WTC11 (cell line): ENCODE results near the gene ZNF664. TPM values are rescaled to one million over a fixed set of nuclear protein-coding genes. Genes with fewer than 3 reads are reported as not detected.

ENCODE experiments used
- ATAC-seq: fragments of 200-7000 bp; cut with Tn5 transposase; 2 replicates; pipeline ENCODE4 v1.10.0; 2021; ENCODE audit warnings: mild to moderate bottlenecking, moderate library complexity
- CTCF ChIA-PET: fragments of 300-600 bp; sonication (Branson Sonifier 250); formaldehyde crosslinking; loops from one replicate; lab custom pipeline; 2021; ENCODE audit warnings: antibody characterized with exemption; lab: Charles Lee
- POLR2A ChIA-PET: fragments of 350-600 bp; sonication (Branson Sonifier 250); formaldehyde crosslinking; loops from one replicate; lab custom pipeline; 2021; ENCODE audit warnings: antibody characterized with exemption; lab: Charles Lee
- DNase-seq: peaks from one replicate; pipeline ENCODE4 v3.0.0; 2021; ENCODE audit warnings: low spot score
- H3K27ac Mint-ChIP-seq: 2 replicates; pipeline ENCODE4 v1.8.0; 2021; ENCODE audit warnings: mixed read lengths
- H3K27me3 Mint-ChIP-seq: 2 replicates; pipeline ENCODE4 v1.8.0; 2021; ENCODE audit warnings: low read depth, mild to moderate bottlenecking, moderate library complexity, mixed read lengths
- H3K36me3 Mint-ChIP-seq: 2 replicates; pipeline ENCODE4 v1.8.0; 2021; ENCODE audit warnings: mixed read lengths
- H3K4me1 Mint-ChIP-seq: 2 replicates; pipeline ENCODE4 v1.8.0; 2022; ENCODE audit warnings: mixed read lengths
- H3K4me3 Mint-ChIP-seq: 2 replicates; pipeline ENCODE4 v1.8.0; 2021; ENCODE audit warnings: mild to moderate bottlenecking, moderate library complexity, mixed read lengths
- H3K9me3 Mint-ChIP-seq: 2 replicates; pipeline ENCODE4 v1.8.0; 2021; ENCODE audit warnings: mixed read lengths
- CREM ChIP-seq: sonication (generic); formaldehyde crosslinking; IDR thresholded peaks from 2 replicates; pipeline ENCODE4 v1.8.1; 2022; ENCODE audit warnings: mild to moderate bottlenecking, missing genetic modification reagents, moderate library complexity
- ETV6 ChIP-seq: sonication (generic); formaldehyde crosslinking; IDR thresholded peaks from 2 replicates; pipeline ENCODE4 v1.8.1; 2022; ENCODE audit warnings: mild to moderate bottlenecking, missing genetic modification reagents
- GRHL2 ChIP-seq: fragments of 250-450 bp; sonication (Bioruptor Pico); IDR thresholded peaks from 2 replicates; pipeline ENCODE4 v1.8.0; 2022; ENCODE audit warnings: mild to moderate bottlenecking, moderate library complexity; ENCODE audit not compliant: insufficient replicate concordance, severe bottlenecking
- GTF2I ChIP-seq: fragments of 250-450 bp; sonication (Bioruptor Pico); conservative IDR thresholded peaks from 2 replicates; pipeline ENCODE4 v1.4.0; 2021; ENCODE audit warnings: mild to moderate bottlenecking
- KAT7 ChIP-seq: sonication (generic); formaldehyde crosslinking; IDR thresholded peaks from 2 replicates; pipeline ENCODE4 v1.8.1; 2023; ENCODE audit warnings: missing genetic modification reagents, mild to moderate bottlenecking, borderline replicate concordance
- MYBL2 ChIP-seq: sonication (generic); formaldehyde crosslinking; IDR thresholded peaks from 2 replicates; pipeline ENCODE4 v1.8.1; 2023; ENCODE audit warnings: mild to moderate bottlenecking, moderate library complexity, missing genetic modification reagents
- STAT6 ChIP-seq: sonication (generic); formaldehyde crosslinking; conservative IDR thresholded peaks from 2 replicates; pipeline ENCODE4 v1.8.1; 2023; ENCODE audit warnings: mild to moderate bottlenecking, low read depth, missing genetic modification reagents, moderate library complexity
- TEAD1 ChIP-seq: sonication (generic); formaldehyde crosslinking; IDR thresholded peaks from 2 replicates; pipeline ENCODE4 v1.8.0; 2022; ENCODE audit warnings: mild to moderate bottlenecking, missing genetic modification reagents
- TP53 ChIP-seq: sonication (generic); formaldehyde crosslinking; IDR thresholded peaks from 2 replicates; pipeline ENCODE4 v1.8.1; 2023; ENCODE audit warnings: mild to moderate bottlenecking, missing genetic modification reagents
- ZBTB21 ChIP-seq: sonication (generic); formaldehyde crosslinking; IDR thresholded peaks from 2 replicates; pipeline ENCODE4 v1.8.1; 2023; ENCODE audit warnings: mild to moderate bottlenecking, missing genetic modification reagents, borderline replicate concordance
- ZBTB43 ChIP-seq: sonication (generic); formaldehyde crosslinking; IDR thresholded peaks from 2 replicates; pipeline ENCODE4 v1.8.1; 2023; ENCODE audit warnings: mild to moderate bottlenecking, missing genetic modification reagents
- ZNF219 ChIP-seq: sonication (generic); formaldehyde crosslinking; IDR thresholded peaks from 2 replicates; pipeline ENCODE4 v1.8.0; 2023; ENCODE audit warnings: missing genetic modification reagents, mild to moderate bottlenecking, borderline replicate concordance
- ZNF416 ChIP-seq: fragments of 250-450 bp; sonication (Bioruptor Pico); IDR thresholded peaks from 2 replicates; pipeline ENCODE4 v1.9.0; 2021; ENCODE audit warnings: mild to moderate bottlenecking, inconsistent platforms
- ZNF671 ChIP-seq: fragments of 250-450 bp; sonication (Bioruptor Pico); IDR thresholded peaks from 2 replicates; pipeline ENCODE4 v1.8.0; 2021; ENCODE audit warnings: mild to moderate bottlenecking
- total RNA-seq: library from RNA; stranded (reverse); gene quantifications from 3 replicates; pipeline ENCODE4 v1.2.3, GENCODE V29; 2021
- TF ChIP-seq, protein P1 (sequence below): sonication (generic); formaldehyde crosslinking; IDR thresholded peaks from 2 replicates; pipeline ENCODE4 v1.8.0; 2023; ENCODE audit warnings: missing genetic modification reagents, mild to moderate bottlenecking, borderline replicate concordance
- TF ChIP-seq, protein P2 (sequence below): fragments of 250-450 bp; sonication (Bioruptor Pico); IDR thresholded peaks from 2 replicates; pipeline ENCODE4 v1.9.0; 2021; ENCODE audit warnings: mild to moderate bottlenecking
- TF ChIP-seq, protein P3 (sequence below): fragments of 250-450 bp; sonication (Bioruptor Pico); IDR thresholded peaks from 2 replicates; pipeline ENCODE4 v1.8.0; 2021; ENCODE audit warnings: mild to moderate bottlenecking

Gene ZNF664
- total RNA-seq, 1 experiment from 2014 or later = 61.7 TPM

GRCh38 chr12:123942238-123942653 is 30.8 kb upstream of the ZNF664 start:
- no peak overlapping the region for H3K4me3 Mint-ChIP-seq
- H3K36me3 Mint-ChIP-seq = peaks cover 3% of the 10 kb centered on the region; the same call in 1 of the 2 replicates
- POLR2A ChIA-PET = no interaction called here
- DNase-seq = no peak
- H3K27ac Mint-ChIP-seq = no peak overlapping the region
- H3K9me3 Mint-ChIP-seq = peaks cover 6% of the 10 kb centered on the region; the same call in 1 of the 2 replicates
- CTCF ChIA-PET = interaction anchor here (1.0 to 1.2 kb wide), 2 partner anchors 10 to 100 kb away, joined by 3 to 4 read pairs; no protein-coding TSS in a partner anchor
- H3K4me1 Mint-ChIP-seq = no peaks in the 10 kb centered on the region
- ATAC-seq = no peak
- TF ChIP-seq, protein P1, sequence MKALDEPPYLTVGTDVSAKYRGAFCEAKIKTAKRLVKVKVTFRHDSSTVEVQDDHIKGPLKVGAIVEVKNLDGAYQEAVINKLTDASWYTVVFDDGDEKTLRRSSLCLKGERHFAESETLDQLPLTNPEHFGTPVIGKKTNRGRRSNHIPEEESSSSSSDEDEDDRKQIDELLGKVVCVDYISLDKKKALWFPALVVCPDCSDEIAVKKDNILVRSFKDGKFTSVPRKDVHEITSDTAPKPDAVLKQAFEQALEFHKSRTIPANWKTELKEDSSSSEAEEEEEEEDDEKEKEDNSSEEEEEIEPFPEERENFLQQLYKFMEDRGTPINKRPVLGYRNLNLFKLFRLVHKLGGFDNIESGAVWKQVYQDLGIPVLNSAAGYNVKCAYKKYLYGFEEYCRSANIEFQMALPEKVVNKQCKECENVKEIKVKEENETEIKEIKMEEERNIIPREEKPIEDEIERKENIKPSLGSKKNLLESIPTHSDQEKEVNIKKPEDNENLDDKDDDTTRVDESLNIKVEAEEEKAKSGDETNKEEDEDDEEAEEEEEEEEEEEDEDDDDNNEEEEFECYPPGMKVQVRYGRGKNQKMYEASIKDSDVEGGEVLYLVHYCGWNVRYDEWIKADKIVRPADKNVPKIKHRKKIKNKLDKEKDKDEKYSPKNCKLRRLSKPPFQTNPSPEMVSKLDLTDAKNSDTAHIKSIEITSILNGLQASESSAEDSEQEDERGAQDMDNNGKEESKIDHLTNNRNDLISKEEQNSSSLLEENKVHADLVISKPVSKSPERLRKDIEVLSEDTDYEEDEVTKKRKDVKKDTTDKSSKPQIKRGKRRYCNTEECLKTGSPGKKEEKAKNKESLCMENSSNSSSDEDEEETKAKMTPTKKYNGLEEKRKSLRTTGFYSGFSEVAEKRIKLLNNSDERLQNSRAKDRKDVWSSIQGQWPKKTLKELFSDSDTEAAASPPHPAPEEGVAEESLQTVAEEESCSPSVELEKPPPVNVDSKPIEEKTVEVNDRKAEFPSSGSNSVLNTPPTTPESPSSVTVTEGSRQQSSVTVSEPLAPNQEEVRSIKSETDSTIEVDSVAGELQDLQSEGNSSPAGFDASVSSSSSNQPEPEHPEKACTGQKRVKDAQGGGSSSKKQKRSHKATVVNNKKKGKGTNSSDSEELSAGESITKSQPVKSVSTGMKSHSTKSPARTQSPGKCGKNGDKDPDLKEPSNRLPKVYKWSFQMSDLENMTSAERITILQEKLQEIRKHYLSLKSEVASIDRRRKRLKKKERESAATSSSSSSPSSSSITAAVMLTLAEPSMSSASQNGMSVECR (CRISPR knock-in tag) = no peak
- TF ChIP-seq GRHL2 (CRISPR knock-in tag) = no peak
- no peak for TF ChIP-seq KAT7 (CRISPR knock-in tag)
- no peak for TF ChIP-seq TEAD1 (CRISPR knock-in tag)
- TF ChIP-seq STAT6 (CRISPR knock-in tag) = no peak
- no peak for TF ChIP-seq ZNF416
- TF ChIP-seq, protein P2, sequence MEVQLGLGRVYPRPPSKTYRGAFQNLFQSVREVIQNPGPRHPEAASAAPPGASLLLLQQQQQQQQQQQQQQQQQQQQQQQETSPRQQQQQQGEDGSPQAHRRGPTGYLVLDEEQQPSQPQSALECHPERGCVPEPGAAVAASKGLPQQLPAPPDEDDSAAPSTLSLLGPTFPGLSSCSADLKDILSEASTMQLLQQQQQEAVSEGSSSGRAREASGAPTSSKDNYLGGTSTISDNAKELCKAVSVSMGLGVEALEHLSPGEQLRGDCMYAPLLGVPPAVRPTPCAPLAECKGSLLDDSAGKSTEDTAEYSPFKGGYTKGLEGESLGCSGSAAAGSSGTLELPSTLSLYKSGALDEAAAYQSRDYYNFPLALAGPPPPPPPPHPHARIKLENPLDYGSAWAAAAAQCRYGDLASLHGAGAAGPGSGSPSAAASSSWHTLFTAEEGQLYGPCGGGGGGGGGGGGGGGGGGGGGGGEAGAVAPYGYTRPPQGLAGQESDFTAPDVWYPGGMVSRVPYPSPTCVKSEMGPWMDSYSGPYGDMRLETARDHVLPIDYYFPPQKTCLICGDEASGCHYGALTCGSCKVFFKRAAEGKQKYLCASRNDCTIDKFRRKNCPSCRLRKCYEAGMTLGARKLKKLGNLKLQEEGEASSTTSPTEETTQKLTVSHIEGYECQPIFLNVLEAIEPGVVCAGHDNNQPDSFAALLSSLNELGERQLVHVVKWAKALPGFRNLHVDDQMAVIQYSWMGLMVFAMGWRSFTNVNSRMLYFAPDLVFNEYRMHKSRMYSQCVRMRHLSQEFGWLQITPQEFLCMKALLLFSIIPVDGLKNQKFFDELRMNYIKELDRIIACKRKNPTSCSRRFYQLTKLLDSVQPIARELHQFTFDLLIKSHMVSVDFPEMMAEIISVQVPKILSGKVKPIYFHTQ (CRISPR knock-in tag) = no peak
- TF ChIP-seq, protein P3, sequence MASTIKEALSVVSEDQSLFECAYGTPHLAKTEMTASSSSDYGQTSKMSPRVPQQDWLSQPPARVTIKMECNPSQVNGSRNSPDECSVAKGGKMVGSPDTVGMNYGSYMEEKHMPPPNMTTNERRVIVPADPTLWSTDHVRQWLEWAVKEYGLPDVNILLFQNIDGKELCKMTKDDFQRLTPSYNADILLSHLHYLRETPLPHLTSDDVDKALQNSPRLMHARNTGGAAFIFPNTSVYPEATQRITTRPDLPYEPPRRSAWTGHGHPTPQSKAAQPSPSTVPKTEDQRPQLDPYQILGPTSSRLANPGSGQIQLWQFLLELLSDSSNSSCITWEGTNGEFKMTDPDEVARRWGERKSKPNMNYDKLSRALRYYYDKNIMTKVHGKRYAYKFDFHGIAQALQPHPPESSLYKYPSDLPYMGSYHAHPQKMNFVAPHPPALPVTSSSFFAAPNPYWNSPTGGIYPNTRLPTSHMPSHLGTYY = no peak
- TF ChIP-seq CREM (CRISPR knock-in tag) = no peak
- TF ChIP-seq ZNF219 (CRISPR knock-in tag) = no peak
- no peak for TF ChIP-seq ZBTB43 (CRISPR knock-in tag)
- no peak for TF ChIP-seq ETV6 (CRISPR knock-in tag)
- TF ChIP-seq ZNF671 (CRISPR knock-in tag) = no peak
- no peak for TF ChIP-seq ZBTB21 (CRISPR knock-in tag)
- TF ChIP-seq GTF2I (CRISPR knock-in tag) = no peak
- no peak for TF ChIP-seq MYBL2 (CRISPR knock-in tag)
- TF ChIP-seq TP53 (CRISPR knock-in tag) = no peak
- peaks cover 12% of the 10 kb centered on the region for H3K27me3 Mint-ChIP-seq
